WTC11 (cell line): ENCODE results near the gene CDHR5. TPM values are rescaled to one million over a fixed set of nuclear protein-coding genes. Genes with fewer than 3 reads are reported as not detected.

Experiments
- ATAC-seq: fragments of 200-7000 bp; cut with Tn5 transposase; 2 replicates; pipeline ENCODE4 v1.10.0; 2021; ENCODE audit warnings: mild to moderate bottlenecking, moderate library complexity
- CTCF ChIA-PET: fragments of 300-600 bp; sonication (Branson Sonifier 250); formaldehyde crosslinking; loops from one replicate; lab custom pipeline; 2021; ENCODE audit warnings: antibody characterized with exemption; lab: Charles Lee
- POLR2A ChIA-PET: fragments of 350-600 bp; sonication (Branson Sonifier 250); formaldehyde crosslinking; loops from one replicate; lab custom pipeline; 2021; ENCODE audit warnings: antibody characterized with exemption; lab: Charles Lee
- DNase-seq: peaks from one replicate; pipeline ENCODE4 v3.0.0; 2021; ENCODE audit warnings: low spot score
- H3K27ac Mint-ChIP-seq: 2 replicates; pipeline ENCODE4 v1.8.0; 2021; ENCODE audit warnings: mixed read lengths
- H3K27me3 Mint-ChIP-seq: 2 replicates; pipeline ENCODE4 v1.8.0; 2021; ENCODE audit warnings: low read depth, mild to moderate bottlenecking, moderate library complexity, mixed read lengths
- H3K36me3 Mint-ChIP-seq: 2 replicates; pipeline ENCODE4 v1.8.0; 2021; ENCODE audit warnings: mixed read lengths
- H3K4me1 Mint-ChIP-seq: 2 replicates; pipeline ENCODE4 v1.8.0; 2022; ENCODE audit warnings: mixed read lengths
- H3K4me3 Mint-ChIP-seq: 2 replicates; pipeline ENCODE4 v1.8.0; 2021; ENCODE audit warnings: mild to moderate bottlenecking, moderate library complexity, mixed read lengths
- H3K9me3 Mint-ChIP-seq: 2 replicates; pipeline ENCODE4 v1.8.0; 2021; ENCODE audit warnings: mixed read lengths
- ATF1 ChIP-seq: sonication (generic); formaldehyde crosslinking; IDR thresholded peaks from 2 replicates; pipeline ENCODE4 v1.8.1; 2023; ENCODE audit warnings: mild to moderate bottlenecking, moderate library complexity, missing genetic modification reagents
- CREM ChIP-seq: sonication (generic); formaldehyde crosslinking; IDR thresholded peaks from 2 replicates; pipeline ENCODE4 v1.8.1; 2022; ENCODE audit warnings: mild to moderate bottlenecking, missing genetic modification reagents, moderate library complexity
- ESRRA ChIP-seq: sonication (generic); formaldehyde crosslinking; IDR thresholded peaks from 2 replicates; pipeline ENCODE4 v1.8.1; 2022; ENCODE audit warnings: mild to moderate bottlenecking, missing genetic modification reagents, borderline replicate concordance
- FOXJ3 ChIP-seq: sonication (generic); formaldehyde crosslinking; IDR thresholded peaks from 2 replicates; pipeline ENCODE4 v1.9.0; 2021; ENCODE audit warnings: missing genetic modification reagents, mild to moderate bottlenecking, borderline replicate concordance
- FOXK1 ChIP-seq: sonication (generic); formaldehyde crosslinking; IDR thresholded peaks from 2 replicates; pipeline ENCODE4 v1.8.0; 2022; ENCODE audit warnings: mild to moderate bottlenecking, moderate library complexity, missing genetic modification reagents
- GABPB1 ChIP-seq: sonication (generic); formaldehyde crosslinking; IDR thresholded peaks from 2 replicates; pipeline ENCODE4 v1.8.1; 2023; ENCODE audit warnings: mild to moderate bottlenecking, missing genetic modification reagents
- HMGA2 ChIP-seq: fragments of 250-450 bp; sonication (Bioruptor Pico); IDR thresholded peaks from 2 replicates; pipeline ENCODE4 v1.4.0; 2021; ENCODE audit warnings: mild to moderate bottlenecking, moderate library complexity
- JUN ChIP-seq: sonication (generic); formaldehyde crosslinking; IDR thresholded peaks from 2 replicates; pipeline ENCODE4 v1.8.0; 2023; ENCODE audit warnings: mild to moderate bottlenecking, missing genetic modification reagents
- MXD4 ChIP-seq: fragments of 250-450 bp; sonication (Bioruptor Pico); IDR thresholded peaks from 2 replicates; pipeline ENCODE4 v1.8.0; 2021; ENCODE audit warnings: mild to moderate bottlenecking, moderate library complexity, borderline replicate concordance
- MYBL2 ChIP-seq: sonication (generic); formaldehyde crosslinking; IDR thresholded peaks from 2 replicates; pipeline ENCODE4 v1.8.1; 2023; ENCODE audit warnings: mild to moderate bottlenecking, moderate library complexity, missing genetic modification reagents
- NFE2L1 ChIP-seq: sonication (generic); formaldehyde crosslinking; IDR thresholded peaks from 2 replicates; pipeline ENCODE4 v1.8.1; 2023; ENCODE audit warnings: missing genetic modification reagents
- OVOL2 ChIP-seq: fragments of 250-450 bp; sonication (Bioruptor Pico); IDR thresholded peaks from 2 replicates; pipeline ENCODE4 v1.9.0; 2021; ENCODE audit warnings: mild to moderate bottlenecking, borderline replicate concordance
- RELA ChIP-seq: sonication (generic); formaldehyde crosslinking; IDR thresholded peaks from 2 replicates; pipeline ENCODE4 v1.8.1; 2022; ENCODE audit warnings: missing genetic modification reagents, mild to moderate bottlenecking, borderline replicate concordance
- RORB ChIP-seq: fragments of 250-450 bp; sonication (Bioruptor Pico); IDR thresholded peaks from 2 replicates; pipeline ENCODE4 v1.9.0; 2021; ENCODE audit warnings: mild to moderate bottlenecking
- TCF7 ChIP-seq: sonication (generic); formaldehyde crosslinking; IDR thresholded peaks from 2 replicates; pipeline ENCODE4 v1.8.0; 2022; ENCODE audit warnings: mild to moderate bottlenecking, low read depth, missing genetic modification reagents, moderate library complexity
- ZNF219 ChIP-seq: sonication (generic); formaldehyde crosslinking; IDR thresholded peaks from 2 replicates; pipeline ENCODE4 v1.8.0; 2023; ENCODE audit warnings: missing genetic modification reagents, mild to moderate bottlenecking, borderline replicate concordance
- ZNF263 ChIP-seq: sonication (generic); formaldehyde crosslinking; IDR thresholded peaks from 2 replicates; pipeline ENCODE4 v1.8.1; 2022; ENCODE audit warnings: low read depth, mild to moderate bottlenecking, moderate library complexity, missing genetic modification reagents
- ZNF416 ChIP-seq: fragments of 250-450 bp; sonication (Bioruptor Pico); IDR thresholded peaks from 2 replicates; pipeline ENCODE4 v1.9.0; 2021; ENCODE audit warnings: mild to moderate bottlenecking, inconsistent platforms
- ZNF423 ChIP-seq: fragments of 250-450 bp; sonication (Bioruptor Pico); IDR thresholded peaks from 2 replicates; pipeline ENCODE4 v2.1.2; 2022; ENCODE audit warnings: mild to moderate bottlenecking, moderate library complexity
- total RNA-seq: library from RNA; stranded (reverse); gene quantifications from 3 replicates; pipeline ENCODE4 v1.2.3, GENCODE V29; 2021
- TF ChIP-seq, protein P1 (sequence below): fragments of 250-450 bp; sonication (Bioruptor Pico); IDR thresholded peaks from 2 replicates; pipeline ENCODE4 v1.9.0; 2021; ENCODE audit warnings: mild to moderate bottlenecking
- TF ChIP-seq, protein P2 (sequence below): sonication (generic); formaldehyde crosslinking; IDR thresholded peaks from 2 replicates; pipeline ENCODE4 v1.8.1; 2023; ENCODE audit warnings: mild to moderate bottlenecking, missing genetic modification reagents
- TF ChIP-seq, protein P3 (sequence below): sonication (generic); formaldehyde crosslinking; IDR thresholded peaks from 2 replicates; pipeline ENCODE4 v1.8.0; 2022; ENCODE audit warnings: missing genetic modification reagents
- TF ChIP-seq, protein P4 (sequence below): sonication (generic); formaldehyde crosslinking; IDR thresholded peaks from 2 replicates; pipeline ENCODE4 v1.8.0; 2023; ENCODE audit warnings: missing genetic modification reagents
- TF ChIP-seq, protein P5 (sequence below): sonication (generic); formaldehyde crosslinking; conservative IDR thresholded peaks from 2 replicates; pipeline ENCODE4 v1.8.1; 2023; ENCODE audit warnings: mild to moderate bottlenecking, low read depth, missing genetic modification reagents, moderate library complexity

Gene CDHR5
- total RNA-seq, 1 experiment from 2014 or later, result 0.26 TPM

DNA sequence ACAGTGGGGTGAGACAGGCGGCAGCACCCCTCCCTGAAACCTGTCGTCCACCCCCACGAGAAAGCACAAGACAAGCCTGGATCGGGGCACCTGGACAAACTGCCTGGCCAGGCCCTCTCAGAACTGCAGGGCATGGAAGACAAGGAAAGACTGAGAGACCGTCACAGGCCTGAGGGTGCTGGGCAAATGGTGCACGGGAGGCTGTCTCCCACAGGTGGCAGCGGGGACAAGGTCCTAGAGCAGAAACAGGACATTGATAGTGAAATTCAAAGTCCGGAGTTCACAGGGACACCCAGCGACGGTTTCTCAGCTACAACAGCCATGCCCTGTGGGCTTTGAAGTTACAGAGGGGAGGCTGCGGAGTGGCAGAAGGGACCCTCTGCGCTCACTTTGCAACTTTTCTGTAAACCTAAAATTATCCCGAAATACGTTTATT is 33.0 kb upstream of the CDHR5 start:
- DNase-seq (no peak), ATAC-seq (no peak)
- peak overlapping the region; percentile 53; the same call in 1 of the 2 replicates for H3K27ac Mint-ChIP-seq
- H3K9me3 Mint-ChIP-seq, result no peaks in the 10 kb centered on the region
- H3K4me3 Mint-ChIP-seq, result no peak overlapping the region
- POLR2A ChIA-PET, result no interaction called here
- no peaks in the 10 kb centered on the region for H3K4me1 Mint-ChIP-seq
- H3K27me3 Mint-ChIP-seq, result no peaks in the 10 kb centered on the region
- CTCF ChIA-PET, result interaction anchor here (0.6 to 1.2 kb wide), 3 partner anchors 19 to 73 kb away, joined by 3 to 5 read pairs (median 3); no protein-coding TSS in a partner anchor
- TF ChIP-seq ESRRA (CRISPR knock-in tag) (no peak), ATF1 (CRISPR knock-in tag) (no peak), MYBL2 (CRISPR knock-in tag) (no peak), RORB (CRISPR knock-in tag) (no peak), FOXJ3 (no peak), RELA (CRISPR knock-in tag) (no peak), GABPB1 (CRISPR knock-in tag) (no peak), OVOL2 (no peak), MXD4 (no peak)
- TF ChIP-seq, protein P1, sequence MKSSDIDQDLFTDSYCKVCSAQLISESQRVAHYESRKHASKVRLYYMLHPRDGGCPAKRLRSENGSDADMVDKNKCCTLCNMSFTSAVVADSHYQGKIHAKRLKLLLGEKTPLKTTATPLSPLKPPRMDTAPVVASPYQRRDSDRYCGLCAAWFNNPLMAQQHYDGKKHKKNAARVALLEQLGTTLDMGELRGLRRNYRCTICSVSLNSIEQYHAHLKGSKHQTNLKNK, result no peak
- TF ChIP-seq, protein P2, sequence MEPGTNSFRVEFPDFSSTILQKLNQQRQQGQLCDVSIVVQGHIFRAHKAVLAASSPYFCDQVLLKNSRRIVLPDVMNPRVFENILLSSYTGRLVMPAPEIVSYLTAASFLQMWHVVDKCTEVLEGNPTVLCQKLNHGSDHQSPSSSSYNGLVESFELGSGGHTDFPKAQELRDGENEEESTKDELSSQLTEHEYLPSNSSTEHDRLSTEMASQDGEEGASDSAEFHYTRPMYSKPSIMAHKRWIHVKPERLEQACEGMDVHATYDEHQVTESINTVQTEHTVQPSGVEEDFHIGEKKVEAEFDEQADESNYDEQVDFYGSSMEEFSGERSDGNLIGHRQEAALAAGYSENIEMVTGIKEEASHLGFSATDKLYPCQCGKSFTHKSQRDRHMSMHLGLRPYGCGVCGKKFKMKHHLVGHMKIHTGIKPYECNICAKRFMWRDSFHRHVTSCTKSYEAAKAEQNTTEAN (CRISPR knock-in tag), result no peak
- TF ChIP-seq, protein P3, sequence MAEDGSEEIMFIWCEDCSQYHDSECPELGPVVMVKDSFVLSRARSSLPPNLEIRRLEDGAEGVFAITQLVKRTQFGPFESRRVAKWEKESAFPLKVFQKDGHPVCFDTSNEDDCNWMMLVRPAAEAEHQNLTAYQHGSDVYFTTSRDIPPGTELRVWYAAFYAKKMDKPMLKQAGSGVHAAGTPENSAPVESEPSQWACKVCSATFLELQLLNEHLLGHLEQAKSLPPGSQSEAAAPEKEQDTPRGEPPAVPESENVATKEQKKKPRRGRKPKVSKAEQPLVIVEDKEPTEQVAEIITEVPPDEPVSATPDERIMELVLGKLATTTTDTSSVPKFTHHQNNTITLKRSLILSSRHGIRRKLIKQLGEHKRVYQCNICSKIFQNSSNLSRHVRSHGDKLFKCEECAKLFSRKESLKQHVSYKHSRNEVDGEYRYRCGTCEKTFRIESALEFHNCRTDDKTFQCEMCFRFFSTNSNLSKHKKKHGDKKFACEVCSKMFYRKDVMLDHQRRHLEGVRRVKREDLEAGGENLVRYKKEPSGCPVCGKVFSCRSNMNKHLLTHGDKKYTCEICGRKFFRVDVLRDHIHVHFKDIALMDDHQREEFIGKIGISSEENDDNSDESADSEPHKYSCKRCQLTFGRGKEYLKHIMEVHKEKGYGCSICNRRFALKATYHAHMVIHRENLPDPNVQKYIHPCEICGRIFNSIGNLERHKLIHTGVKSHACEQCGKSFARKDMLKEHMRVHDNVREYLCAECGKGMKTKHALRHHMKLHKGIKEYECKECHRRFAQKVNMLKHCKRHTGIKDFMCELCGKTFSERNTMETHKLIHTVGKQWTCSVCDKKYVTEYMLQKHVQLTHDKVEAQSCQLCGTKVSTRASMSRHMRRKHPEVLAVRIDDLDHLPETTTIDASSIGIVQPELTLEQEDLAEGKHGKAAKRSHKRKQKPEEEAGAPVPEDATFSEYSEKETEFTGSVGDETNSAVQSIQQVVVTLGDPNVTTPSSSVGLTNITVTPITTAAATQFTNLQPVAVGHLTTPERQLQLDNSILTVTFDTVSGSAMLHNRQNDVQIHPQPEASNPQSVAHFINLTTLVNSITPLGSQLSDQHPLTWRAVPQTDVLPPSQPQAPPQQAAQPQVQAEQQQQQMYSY, result no peak
- peaks cover 18% of the 10 kb centered on the region for H3K36me3 Mint-ChIP-seq

DNA sequence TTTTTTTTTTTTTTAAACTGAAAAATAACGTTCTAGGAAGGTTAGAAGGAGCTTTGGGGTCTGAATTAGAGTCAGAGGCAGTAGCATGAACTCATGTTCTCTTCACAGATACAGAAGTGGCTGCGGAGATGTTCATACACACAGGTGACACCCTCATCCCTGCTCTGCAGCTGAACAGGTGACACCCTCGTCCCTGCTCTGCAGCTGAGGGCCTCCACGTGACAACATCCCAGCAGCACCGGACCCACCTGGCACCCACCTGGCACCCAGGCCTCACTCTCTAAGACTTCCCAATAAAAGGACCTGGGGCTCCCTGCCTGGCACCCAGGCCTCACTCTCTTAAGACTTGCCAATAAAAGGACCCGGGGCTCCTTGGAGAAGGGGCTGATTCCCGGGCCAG is 32.1 kb upstream of the CDHR5 start:
- Mint-ChIP-seq H3K27me3 (no peaks in the 10 kb centered on the region), H3K36me3 (peaks cover 23% of the 10 kb centered on the region), H3K4me3 (no peak overlapping the region), H3K9me3 (no peaks in the 10 kb centered on the region), H3K4me1 (no peaks in the 10 kb centered on the region), H3K27ac (no peak overlapping the region)
- ChIA-PET POLR2A (interaction anchor here (1.2 kb wide), 1 partner anchor 15 kb away, joined by 4 read pairs; no protein-coding TSS in a partner anchor), CTCF (no interaction called here)
- ATAC-seq, result no peak
- no peak for DNase-seq
- TF ChIP-seq NFE2L1, result no peak
- TF ChIP-seq, protein P2 (CRISPR knock-in tag), result no peak
- no peak for TF ChIP-seq MXD4
- no peak for TF ChIP-seq CREM
- TF ChIP-seq HMGA2 (CRISPR knock-in tag), result no peak

DNA sequence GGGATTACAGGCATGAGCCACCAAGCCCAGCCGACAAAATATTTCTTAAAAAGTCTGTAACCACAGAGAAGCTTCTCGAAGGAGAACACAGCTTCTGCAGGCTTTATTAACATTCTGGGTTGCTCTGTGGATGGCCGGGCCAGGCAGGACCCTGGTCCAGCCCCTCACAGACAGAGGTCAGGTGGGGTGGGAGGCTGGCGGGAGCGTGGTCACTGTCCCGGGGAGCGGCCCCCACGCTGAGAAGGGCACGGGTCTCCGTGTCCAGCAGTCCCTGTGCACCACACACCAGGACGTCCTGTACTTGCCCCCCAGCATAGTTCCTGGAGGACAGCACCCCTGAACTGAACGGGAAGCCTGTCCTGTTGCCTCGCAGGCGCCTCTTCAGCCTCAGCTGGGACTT is 31.7 kb upstream of the CDHR5 start:
- Mint-ChIP-seq H3K9me3 (no peaks in the 10 kb centered on the region), H3K36me3 (peaks cover 28% of the 10 kb centered on the region), H3K27ac (no peak overlapping the region), H3K4me3 (no peak overlapping the region), H3K4me1 (no peaks in the 10 kb centered on the region), H3K27me3 (no peaks in the 10 kb centered on the region)
- ChIA-PET CTCF (no interaction called here), POLR2A (interaction anchor here (0.6 to 1.2 kb wide), 3 partner anchors 15 to 191 kb away, joined by 3 to 4 read pairs (median 4); no protein-coding TSS in a partner anchor)
- DNase-seq (no peak), ATAC-seq (no peak)
- TF ChIP-seq FOXK1 (CRISPR knock-in tag) (no peak), ZNF219 (no peak), ZNF416 (CRISPR knock-in tag) (no peak), TCF7 (CRISPR knock-in tag) (no peak), JUN (CRISPR knock-in tag) (no peak), FOXJ3 (no peak), ZNF263 (CRISPR knock-in tag) (no peak), ZNF423 (CRISPR knock-in tag) (no peak)
- TF ChIP-seq, protein P4, sequence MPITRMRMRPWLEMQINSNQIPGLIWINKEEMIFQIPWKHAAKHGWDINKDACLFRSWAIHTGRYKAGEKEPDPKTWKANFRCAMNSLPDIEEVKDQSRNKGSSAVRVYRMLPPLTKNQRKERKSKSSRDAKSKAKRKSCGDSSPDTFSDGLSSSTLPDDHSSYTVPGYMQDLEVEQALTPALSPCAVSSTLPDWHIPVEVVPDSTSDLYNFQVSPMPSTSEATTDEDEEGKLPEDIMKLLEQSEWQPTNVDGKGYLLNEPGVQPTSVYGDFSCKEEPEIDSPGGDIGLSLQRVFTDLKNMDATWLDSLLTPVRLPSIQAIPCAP (CRISPR knock-in tag), result no peak
- TF ChIP-seq, protein P5, sequence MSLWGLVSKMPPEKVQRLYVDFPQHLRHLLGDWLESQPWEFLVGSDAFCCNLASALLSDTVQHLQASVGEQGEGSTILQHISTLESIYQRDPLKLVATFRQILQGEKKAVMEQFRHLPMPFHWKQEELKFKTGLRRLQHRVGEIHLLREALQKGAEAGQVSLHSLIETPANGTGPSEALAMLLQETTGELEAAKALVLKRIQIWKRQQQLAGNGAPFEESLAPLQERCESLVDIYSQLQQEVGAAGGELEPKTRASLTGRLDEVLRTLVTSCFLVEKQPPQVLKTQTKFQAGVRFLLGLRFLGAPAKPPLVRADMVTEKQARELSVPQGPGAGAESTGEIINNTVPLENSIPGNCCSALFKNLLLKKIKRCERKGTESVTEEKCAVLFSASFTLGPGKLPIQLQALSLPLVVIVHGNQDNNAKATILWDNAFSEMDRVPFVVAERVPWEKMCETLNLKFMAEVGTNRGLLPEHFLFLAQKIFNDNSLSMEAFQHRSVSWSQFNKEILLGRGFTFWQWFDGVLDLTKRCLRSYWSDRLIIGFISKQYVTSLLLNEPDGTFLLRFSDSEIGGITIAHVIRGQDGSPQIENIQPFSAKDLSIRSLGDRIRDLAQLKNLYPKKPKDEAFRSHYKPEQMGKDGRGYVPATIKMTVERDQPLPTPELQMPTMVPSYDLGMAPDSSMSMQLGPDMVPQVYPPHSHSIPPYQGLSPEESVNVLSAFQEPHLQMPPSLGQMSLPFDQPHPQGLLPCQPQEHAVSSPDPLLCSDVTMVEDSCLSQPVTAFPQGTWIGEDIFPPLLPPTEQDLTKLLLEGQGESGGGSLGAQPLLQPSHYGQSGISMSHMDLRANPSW (CRISPR knock-in tag), result no peak
